NB4 (cell line): ENCODE measurements around the gene ZNF202.

Source experiments
- CTCF ChIP-seq: IDR thresholded peaks from one replicate; pipeline ENCODE4 v1.5.1; 2012; ENCODE audit warnings: low read depth, low read length
- MAX ChIP-seq: IDR thresholded peaks from 2 replicates; pipeline ENCODE4 v1.6.1; 2011; ENCODE audit warnings: low read depth, low read length
- POLR2A ChIP-seq: IDR thresholded peaks from 2 replicates; pipeline ENCODE4 v1.6.1; 2011; ENCODE audit warnings: mild to moderate bottlenecking; ENCODE audit not compliant: insufficient read length; ENCODE audit errors: extremely low read depth

GRCh38 chr11:123736769-123737168, 4.7 kb downstream of the ZNF202 start:
- TF ChIP-seq CTCF (no peak), POLR2A (no peak), MAX (no peak)
